ENCODE data around the gene C11orf24. TPM values are rescaled to one million over a fixed set of nuclear protein-coding genes. Genes with fewer than 3 reads are reported as not detected.

C11orf24 gene
- polyA plus RNA-seq, 1 of the 3 experiments (the other 2 are of a cell fraction): 50.9 TPM

GRCh38 chr11:68298659-68299516 lies 27.1 kb upstream of the C11orf24 start:
- peak; percentile 25 for DNase-seq
- Histone ChIP-seq H3K27me3 (ENCODE audit: insufficient read depth) (no peaks in the 10 kb centered on the region), H3K36me3 (replicated peaks in 1 of 2; ENCODE audit: control insufficient read depth in 1 of 2, insufficient read depth in 2 of 2, low read length in 1 of 2) (no peaks in the 10 kb centered on the region), H3K79me2 (ENCODE audit: insufficient read depth) (no peaks in the 10 kb centered on the region), H3K4me3 (ENCODE audit: low read depth in 2 of 2, low read length in 1 of 2) (no peak overlapping the region), H3K9ac (no peak overlapping the region), H3K9me2 (no peaks in the 10 kb centered on the region), H3K4me2 (no peak overlapping the region), H3K27ac (ENCODE audit: low read depth in 2 of 2, low read length in 1 of 2) (no peak overlapping the region), H3K4me1 (ENCODE audit: control insufficient read depth in 1 of 2, insufficient read depth in 2 of 2, low read depth in 1 of 2, low read length in 1 of 2) (peaks cover 0 to 7% of the 10 kb centered on the region in 2 experiments; a peak in 2 of 4 replicates), H3F3A (replicated peaks; ENCODE audit: insufficient read depth) (no peaks in the 10 kb centered on the region), H3K9me3 (no peaks in the 10 kb centered on the region), H4K20me1 (ENCODE audit: insufficient read depth) (no peaks in the 10 kb centered on the region), H2AFZ (ENCODE audit: low read depth) (no peak overlapping the region)
- 84% methylated on average over 13 of the region's 15 CpGs for WGBS (ENCODE audit: low lambda C conversion rate)
- TF ChIP-seq POLR2AphosphoS5 (IDR thresholded peaks at IDR 0.05; ENCODE audit: low read depth, low read length) (no peak), GATA2 (CRISPR knock-in tag; IDR thresholded peaks at IDR 0.05) (no peak), NFIC (IDR thresholded peaks at IDR 0.05; ENCODE audit: borderline replicate concordance) (no peak), FOSL2 (IDR thresholded peaks at IDR 0.05; ENCODE audit: borderline replicate concordance, low read depth) (no peak), SIN3A (IDR thresholded peaks at IDR 0.05; ENCODE audit: borderline replicate concordance, low read depth, low read length) (no peak), RXRA (IDR thresholded peaks at IDR 0.05; ENCODE audit: borderline replicate concordance, low read depth) (no peak)
- CTCF ChIA-PET: interaction anchor here (0.8 to 5.8 kb wide), 38 partner anchors 10 to 290 kb away, joined by 3 to 170 read pairs (median 4); partner anchors contain the start of genes C11orf24 and LRP5
- POLR2A ChIA-PET: interaction anchor here (1.1 to 1.3 kb wide), 2 partner anchors 16 to 72 kb away, joined by 3 read pairs; no protein-coding TSS in a partner anchor

GRCh38 chr11:68297812-68298658 lies 26.3 kb upstream of the C11orf24 start:
- Histone ChIP-seq H3K4me3 (ENCODE audit: low read depth in 2 of 2, low read length in 1 of 2) (peak overlapping the region in 1 of 2 experiments; percentile 34; a peak in 1 of 4 replicates), H3K27ac (ENCODE audit: low read depth in 2 of 2, low read length in 1 of 2) (no peak overlapping the region), H3F3A (replicated peaks; ENCODE audit: insufficient read depth) (no peaks in the 10 kb centered on the region), H3K36me3 (replicated peaks in 1 of 2; ENCODE audit: control insufficient read depth in 1 of 2, insufficient read depth in 2 of 2, low read length in 1 of 2) (no peaks in the 10 kb centered on the region), H3K9ac (no peak overlapping the region), H3K9me2 (no peaks in the 10 kb centered on the region), H2AFZ (ENCODE audit: low read depth) (peak overlapping the region; percentile 58; the same call in 1 of the 2 replicates), H3K4me1 (ENCODE audit: control insufficient read depth in 1 of 2, insufficient read depth in 2 of 2, low read depth in 1 of 2, low read length in 1 of 2) (peaks cover 0 to 7% of the 10 kb centered on the region in 2 experiments; a peak in 2 of 4 replicates), H3K27me3 (ENCODE audit: insufficient read depth) (no peaks in the 10 kb centered on the region), H4K20me1 (ENCODE audit: insufficient read depth) (no peaks in the 10 kb centered on the region), H3K79me2 (ENCODE audit: insufficient read depth) (no peaks in the 10 kb centered on the region), H3K4me2 (peak overlapping the region; percentile 41; the same call in 1 of the 2 replicates), H3K9me3 (no peaks in the 10 kb centered on the region)
- ChIA-PET POLR2A (interaction anchor here (1.3 kb wide), 1 partner anchor 73 kb away, joined by 3 read pairs; no protein-coding TSS in a partner anchor), CTCF (interaction anchor here (0.6 to 5.8 kb wide), 50 partner anchors 11 to 1341 kb away, joined by 3 to 170 read pairs (median 4); partner anchors contain the start of genes C11orf24, LRP5 and NDUFS8)
- WGBS (ENCODE audit: low lambda C conversion rate): 34% methylated on average over 39 of the region's 40 CpGs
- TF ChIP-seq MXI1 (IDR thresholded peaks at IDR 0.05; ENCODE audit: low read depth, low read length): 0 out of 2 replicates have a peak, but pooled peaks have one; percentile 36
- TF ChIP-seq USF1 (IDR thresholded peaks at IDR 0.05; ENCODE audit: borderline replicate concordance, low read depth): no peak
- 0 out of 2 replicates have a peak, but pooled peaks have one; percentile 11 for TF ChIP-seq NRF1 (IDR thresholded peaks at IDR 0.05; ENCODE audit: low read depth, low read length)
- TF ChIP-seq CTCF (IDR thresholded peaks at IDR 0.05): peak; percentile 92
- TF ChIP-seq POLR2AphosphoS5 (IDR thresholded peaks at IDR 0.05; ENCODE audit: low read depth, low read length): no peak
- TF ChIP-seq RCOR1 (IDR thresholded peaks at IDR 0.05; ENCODE audit: low read length): 0 out of 2 replicates have a peak, but pooled peaks have one; percentile 11
- TF ChIP-seq SMC3 (IDR thresholded peaks at IDR 0.05; ENCODE audit: low read depth, low read length): peak; percentile 89
- peak; percentile 89 for TF ChIP-seq RAD21 (IDR thresholded peaks at IDR 0.05; ENCODE audit: low read length)
- TF ChIP-seq RFX5 (IDR thresholded peaks at IDR 0.05; ENCODE audit: low read length): no peak
- TF ChIP-seq MAX (IDR thresholded peaks at IDR 0.05; ENCODE audit: low read depth): peak; percentile 66
- DNase-seq: peak; percentile 92

All from SK-N-SH (cell line).